Caco-2 (cell line): ENCODE data around the gene UBE2U. TPM values are rescaled to one million over a fixed set of nuclear protein-coding genes. Genes with fewer than 3 reads are reported as not detected.

ENCODE experiments used
- BruUV-seq: library from RNA; stranded (reverse); fragments of 400-500 nt; replicated peaks from 2 replicates; lab custom pipeline; 2021; lab: Mats Ljungman, UMichigan
- CTCF ChIA-PET: fragments of 300-600 bp; sonication (Branson Sonifier 250); formaldehyde crosslinking; loops from one replicate; lab custom pipeline; 2022; ENCODE audit warnings: antibody characterized with exemption; lab: Charles Lee
- POLR2A ChIA-PET: fragments of 300-600 bp; sonication (Branson Sonifier 250); formaldehyde crosslinking; loops from one replicate; lab custom pipeline; 2022; ENCODE audit warnings: antibody characterized with exemption; lab: Charles Lee
- DNase-seq, 2 experiments: peaks; one replicate each; pipeline versions ENCODE4 v3.0.0 to v3.0.0-alpha.2; 2020 to 2022
- H3K27me3 ChIP-seq: replicated peaks from 2 replicates; pipeline ENCODE4 v1.6.0; 2011; ENCODE audit warnings: low read length; ENCODE audit not compliant: control insufficient read depth, insufficient read depth
- H3K36me3 ChIP-seq: 2 replicates; pipeline ENCODE4 v1.5.1; 2011; ENCODE audit warnings: low read length; ENCODE audit not compliant: control insufficient read depth, insufficient read depth
- H3K4me1 ChIP-seq: fragments of 250-450 bp; sonication (Bioruptor Pico); 2 replicates; pipeline ENCODE4 v1.5.1; 2020; ENCODE audit warnings: mild to moderate bottlenecking
- H3K4me3 ChIP-seq: 2 replicates; pipeline ENCODE4 v1.5.1; 2011; ENCODE audit warnings: low read depth, mild to moderate bottlenecking, control low read depth, low read length
- H3K9me3 ChIP-seq: fragments of 250-450 bp; sonication (Bioruptor Pico); 2 replicates; pipeline ENCODE4 v1.5.1; 2020; ENCODE audit warnings: mild to moderate bottlenecking, moderate library complexity
- H3K27ac Mint-ChIP-seq: one replicate; pipeline ENCODE4 v1.8.0; 2022; ENCODE audit warnings: mixed read lengths; ENCODE audit not compliant: unreplicated experiment
- H3K27me3 Mint-ChIP-seq: one replicate; pipeline ENCODE4 v1.8.0; 2022; ENCODE audit warnings: mixed read lengths; ENCODE audit not compliant: insufficient read depth, unreplicated experiment
- H3K36me3 Mint-ChIP-seq: one replicate; pipeline ENCODE4 v1.8.0; 2022; ENCODE audit warnings: mild to moderate bottlenecking, mixed read lengths; ENCODE audit not compliant: insufficient read depth, unreplicated experiment
- H3K4me1 Mint-ChIP-seq: one replicate; pipeline ENCODE4 v1.8.0; 2022; ENCODE audit warnings: low read depth, mixed read lengths; ENCODE audit not compliant: unreplicated experiment
- H3K4me3 Mint-ChIP-seq: one replicate; pipeline ENCODE4 v1.8.0; 2022; ENCODE audit warnings: mild to moderate bottlenecking, moderate library complexity, mixed read lengths; ENCODE audit not compliant: unreplicated experiment
- H3K9me3 Mint-ChIP-seq: one replicate; pipeline ENCODE4 v1.8.0; 2022; ENCODE audit warnings: mixed read lengths; ENCODE audit not compliant: unreplicated experiment
- intact Hi-C: fragments of 100-400 bp; cut with micrococcal nuclease; formaldehyde crosslinking; loops from one replicate; pipeline ENCODE4 v1.10.0; 2022; ENCODE audit not compliant: unreplicated experiment
- total RNA-seq: library from RNA; stranded (reverse); gene quantifications from 2 replicates; pipeline ENCODE4 v1.2.3, GENCODE V29; 2022
- TF ChIP-seq, protein P1 (sequence below), 2 experiments: fragments of 200-600 bp in 1 of 2; IDR thresholded peaks; 1 replicate in 1 of 2; 2 replicates in 1 of 2; pipeline versions ENCODE4 v1.5.1 to v1.8.0; 2011 to 2022; ENCODE audit warnings: antibody characterized with exemption in 1 of 2, control low read depth in 1 of 2, inconsistent platforms in 1 of 2, low read depth in 1 of 2, low read length in 1 of 2, mild to moderate bottlenecking in 1 of 2, moderate library complexity in 1 of 2; ENCODE audit not compliant: insufficient read depth in 1 of 2, severe bottlenecking in 1 of 2, unreplicated experiment in 1 of 2

Gene UBE2U
- total RNA-seq, 1 experiment from 2014 or later, result not detected

DNA sequence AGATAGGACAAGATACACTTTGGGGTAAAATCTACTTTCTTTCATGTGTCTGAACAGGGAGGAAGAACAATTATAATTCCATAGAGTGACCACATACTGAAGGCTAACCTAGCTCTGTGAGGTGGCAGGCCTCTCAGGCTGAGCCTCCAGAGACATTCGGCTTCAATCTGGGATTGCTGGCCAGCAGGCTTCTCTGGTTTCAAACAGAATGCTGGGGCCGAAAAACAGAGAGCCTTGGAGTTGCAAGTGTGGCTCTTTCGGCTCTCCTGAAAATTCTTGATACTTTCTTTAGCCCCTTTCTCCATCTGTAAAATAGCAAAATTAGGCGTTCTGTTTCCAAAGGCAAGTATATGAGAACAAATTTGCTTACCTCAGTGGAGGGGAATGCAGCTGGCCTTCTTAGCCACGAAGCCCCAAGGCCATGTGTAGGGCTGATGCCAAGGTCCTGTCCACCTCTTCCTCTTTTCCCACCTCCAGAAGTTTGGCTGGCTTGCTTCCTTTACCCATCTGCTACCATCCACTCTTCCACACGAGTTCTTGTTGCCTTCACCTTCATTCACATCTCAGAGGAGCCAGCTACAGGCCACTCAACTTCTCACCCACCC lies 30.0 kb upstream of the UBE2U start:
- DNase-seq, result no peak
- Mint-ChIP-seq H3K27me3 (no peaks in the 10 kb centered on the region), H3K9me3 (no peaks in the 10 kb centered on the region), H3K4me1 (peaks cover 12% of the 10 kb centered on the region), H3K27ac (no peak overlapping the region), H3K4me3 (no peak overlapping the region), H3K36me3 (peaks cover 37% of the 10 kb centered on the region)
- H3K36me3 ChIP-seq, result no peaks in the 10 kb centered on the region
- intact Hi-C loops, result loop anchor here (10.0 kb wide), 1 partner anchor 1521 kb away; no protein-coding TSS in a partner anchor
- no TSS peak for BruUV-seq
- H3K4me1 ChIP-seq, result peaks cover 14% of the 10 kb centered on the region; the same call in 1 of the 2 replicates
- no peaks in the 10 kb centered on the region for H3K9me3 ChIP-seq
- TF ChIP-seq, protein P1, sequence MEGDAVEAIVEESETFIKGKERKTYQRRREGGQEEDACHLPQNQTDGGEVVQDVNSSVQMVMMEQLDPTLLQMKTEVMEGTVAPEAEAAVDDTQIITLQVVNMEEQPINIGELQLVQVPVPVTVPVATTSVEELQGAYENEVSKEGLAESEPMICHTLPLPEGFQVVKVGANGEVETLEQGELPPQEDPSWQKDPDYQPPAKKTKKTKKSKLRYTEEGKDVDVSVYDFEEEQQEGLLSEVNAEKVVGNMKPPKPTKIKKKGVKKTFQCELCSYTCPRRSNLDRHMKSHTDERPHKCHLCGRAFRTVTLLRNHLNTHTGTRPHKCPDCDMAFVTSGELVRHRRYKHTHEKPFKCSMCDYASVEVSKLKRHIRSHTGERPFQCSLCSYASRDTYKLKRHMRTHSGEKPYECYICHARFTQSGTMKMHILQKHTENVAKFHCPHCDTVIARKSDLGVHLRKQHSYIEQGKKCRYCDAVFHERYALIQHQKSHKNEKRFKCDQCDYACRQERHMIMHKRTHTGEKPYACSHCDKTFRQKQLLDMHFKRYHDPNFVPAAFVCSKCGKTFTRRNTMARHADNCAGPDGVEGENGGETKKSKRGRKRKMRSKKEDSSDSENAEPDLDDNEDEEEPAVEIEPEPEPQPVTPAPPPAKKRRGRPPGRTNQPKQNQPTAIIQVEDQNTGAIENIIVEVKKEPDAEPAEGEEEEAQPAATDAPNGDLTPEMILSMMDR (IDR thresholded peaks at IDR 0.05; ENCODE audit: insufficient read depth in 1 of 2, low read depth in 1 of 2, low read length in 1 of 2, severe bottlenecking in 1 of 2, unreplicated experiment in 1 of 2), result no peak
- H3K4me3 ChIP-seq, result no peak overlapping the region
- ChIA-PET CTCF (no interaction called here), POLR2A (no interaction called here)
- H3K27me3 ChIP-seq, result no peaks in the 10 kb centered on the region

DNA sequence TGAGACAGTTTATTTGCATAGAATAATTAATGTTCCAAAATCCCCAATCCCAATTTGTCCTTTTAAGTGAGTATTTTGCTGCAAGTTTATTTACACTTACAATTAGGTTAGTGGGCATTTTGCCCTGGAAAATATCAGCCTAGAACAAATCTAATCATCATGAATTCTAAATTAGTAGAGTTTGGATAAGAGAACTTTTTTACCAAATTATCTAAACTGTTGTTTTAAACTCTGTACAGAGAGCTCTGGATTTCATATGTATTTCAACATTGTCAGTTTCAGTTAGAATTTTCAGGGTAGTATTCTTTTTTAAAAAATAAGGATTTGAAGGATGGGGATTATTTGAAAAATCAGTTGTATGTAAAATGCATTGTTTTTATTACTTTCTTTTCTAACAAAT lies 27.8 kb upstream of the UBE2U start:
- intact Hi-C loops, result loop anchor here (10.0 kb wide), 1 partner anchor 1519 kb away; no protein-coding TSS in a partner anchor
- Mint-ChIP-seq H3K9me3 (no peaks in the 10 kb centered on the region), H3K27me3 (no peaks in the 10 kb centered on the region), H3K4me1 (peaks cover 12% of the 10 kb centered on the region), H3K27ac (no peak overlapping the region), H3K4me3 (no peak overlapping the region), H3K36me3 (peaks cover 27% of the 10 kb centered on the region)
- POLR2A ChIA-PET, result no interaction called here
- no peak for DNase-seq
- no peaks in the 10 kb centered on the region for H3K27me3 ChIP-seq
- no peak overlapping the region for H3K4me3 ChIP-seq
- BruUV-seq, result no TSS peak
- CTCF ChIA-PET, result no interaction called here
- H3K36me3 ChIP-seq, result no peaks in the 10 kb centered on the region
- TF ChIP-seq, protein P1 (IDR thresholded peaks at IDR 0.05; ENCODE audit: insufficient read depth in 1 of 2, low read depth in 1 of 2, low read length in 1 of 2, severe bottlenecking in 1 of 2, unreplicated experiment in 1 of 2), result no peak
- H3K4me1 ChIP-seq, result peaks cover 14% of the 10 kb centered on the region; the same call in 1 of the 2 replicates
- no peaks in the 10 kb centered on the region for H3K9me3 ChIP-seq

DNA sequence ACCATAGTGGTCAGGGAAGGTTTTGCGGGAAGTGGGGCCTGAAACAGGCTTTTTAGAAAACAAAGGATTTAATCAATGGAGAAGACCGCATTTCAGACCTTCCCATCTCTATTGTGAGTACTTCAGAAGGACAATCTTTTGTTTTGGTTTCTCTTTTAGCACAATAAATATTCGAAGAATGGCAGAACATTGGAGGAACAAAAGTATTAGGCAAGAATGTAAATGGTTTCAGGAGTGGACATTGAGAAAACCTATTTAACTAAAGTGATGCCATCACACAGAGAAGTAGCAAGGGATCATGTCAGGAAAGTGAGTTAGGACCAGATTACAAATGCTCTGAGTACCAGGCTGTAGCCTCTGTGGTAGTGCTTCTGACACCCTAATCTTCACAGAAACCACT lies 26.8 kb upstream of the UBE2U start:
- peaks cover 5% of the 10 kb centered on the region for H3K4me1 Mint-ChIP-seq
- Histone ChIP-seq H3K27me3 (no peaks in the 10 kb centered on the region), H3K4me3 (no peak overlapping the region), H3K36me3 (no peaks in the 10 kb centered on the region), H3K4me1 (peaks cover 11% of the 10 kb centered on the region; the same call in 1 of the 2 replicates), H3K9me3 (no peaks in the 10 kb centered on the region)
- no TSS peak for BruUV-seq
- ChIA-PET POLR2A (no interaction called here), CTCF (no interaction called here)
- no peaks in the 10 kb centered on the region for H3K9me3 Mint-ChIP-seq
- H3K4me3 Mint-ChIP-seq, result no peak overlapping the region
- H3K27ac Mint-ChIP-seq, result no peak overlapping the region
- TF ChIP-seq, protein P1 (IDR thresholded peaks at IDR 0.05; ENCODE audit: insufficient read depth in 1 of 2, low read depth in 1 of 2, low read length in 1 of 2, severe bottlenecking in 1 of 2, unreplicated experiment in 1 of 2), result no peak
- peaks cover 20% of the 10 kb centered on the region for H3K36me3 Mint-ChIP-seq
- no peak for DNase-seq
- no peaks in the 10 kb centered on the region for H3K27me3 Mint-ChIP-seq
- intact Hi-C loops, result loop anchor here (10.0 kb wide), 1 partner anchor 1518 kb away; no protein-coding TSS in a partner anchor
